GM19463 (cell line): ENCODE data around the gene TRMT1.

ENCODE experiments used
- ATAC-seq: cut with Tn5 transposase; IDR thresholded peaks from one replicate; pipeline ENCODE4 v1.9.1; 2021; ENCODE audit warnings: mild to moderate bottlenecking, moderate library complexity; ENCODE audit not compliant: unreplicated experiment

TRMT1 gene

GRCh38 chr19:13103581-13104359 lies 12.8 kb downstream of the TRMT1 start:
- ATAC-seq: no peak

- no peak for ATAC-seq
Measured at GRCh38 chr19:13102666-13103580, 13.6 kb downstream of the TRMT1 start, which contains the start of gene LYL1. Gene LYL1 (minus strand): TSS chr19:13102858. CDS start chr19:13101171, 1,687 bp downstream.

- no peak for ATAC-seq
Measured at GRCh38 chr19:13102416-13102665, 14.2 kb downstream of the TRMT1 start.

- ATAC-seq: no peak
Measured at GRCh38 chr19:13101590-13102415, 14.7 kb downstream of the TRMT1 start.

- ATAC-seq: no peak
Measured at GRCh38 chr19:13100841-13101589, 15.5 kb downstream of the TRMT1 start.

- ATAC-seq: no peak
Measured at GRCh38 chr19:13100031-13100588, 16.4 kb downstream of the TRMT1 start.

- no peak for ATAC-seq
Measured at GRCh38 chr19:13099073-13099999, 17.2 kb downstream of the TRMT1 start.

- no peak for ATAC-seq
Measured at GRCh38 chr19:13098277-13099072, 18.1 kb downstream of the TRMT1 start.

GRCh38 chr19:13097463-13098258 lies 18.9 kb downstream of the TRMT1 start:
- no peak for ATAC-seq

- no peak for ATAC-seq
Measured at GRCh38 chr19:13097033-13097462, 19.5 kb downstream of the TRMT1 start.

GRCh38 chr19:13095934-13096927 lies 20.3 kb downstream of the TRMT1 start:
- ATAC-seq: no peak

GRCh38 chr19:13095393-13095784 lies 21.2 kb downstream of the TRMT1 start:
- ATAC-seq: no peak

- ATAC-seq: no peak
Measured at GRCh38 chr19:13094771-13095392, 21.7 kb downstream of the TRMT1 start.

- no peak for ATAC-seq
Measured at GRCh38 chr19:13094106-13094504, 22.4 kb downstream of the TRMT1 start.

- no peak for ATAC-seq
Measured at GRCh38 chr19:13093407-13094105, 23.0 kb downstream of the TRMT1 start.
